Heart left ventricle (tissue), 16 donors: ENCODE measurements around the gene SNX24. TPM values are rescaled to one million over a fixed set of nuclear protein-coding genes. Genes with fewer than 3 reads are reported as not detected.
"Not testable (repeated sequence)": the region's sequence is repeated elsewhere in the genome, so short reads cannot be mapped to it uniquely, and the experiment has no call there.

Experiments
- ATAC-seq, 4 donors: fragments of 200-7000 bp; cut with Tn5 transposase; one replicate each; pipeline ENCODE4 v1.9.1; 2020 to 2022; ENCODE audit warnings: moderate library complexity in 4 of 4, mild to moderate bottlenecking in 3 of 4, moderate number of reproducible peaks in 1 of 4
- DNase-seq, 5 donors: peaks; one replicate each; pipeline ENCODE4 v3.0.0-alpha.2; 2020
- H3K27ac ChIP-seq, 12 donors: fragments of 200-600 bp; sonication (generic) in 4 of 12; one replicate each; pipeline versions ENCODE4 v1.5.0 to v1.8.0; 2016 to 2022; ENCODE audit warnings: mild to moderate bottlenecking in 2 of 12
- H3K27me3 ChIP-seq, 9 donors: fragments of 200-600 bp; sonication (generic) in 2 of 9; one replicate each; pipeline versions ENCODE4 v1.5.1 to v1.8.0; 2016 to 2022; ENCODE audit warnings: mild to moderate bottlenecking in 3 of 9
- H3K36me3 ChIP-seq, 9 donors: fragments of 200-600 bp; sonication (generic) in 2 of 9; one replicate each; pipeline versions ENCODE4 v1.5.0 to v1.8.0; 2018 to 2022; ENCODE audit warnings: mild to moderate bottlenecking in 2 of 9
- H3K4me1 ChIP-seq, 12 donors: fragments of 200-600 bp; sonication (generic) in 4 of 12; one replicate each; pipeline versions ENCODE4 v1.5.0 to v1.8.0; 2016 to 2022; ENCODE audit warnings: mild to moderate bottlenecking in 3 of 12
- H3K4me3 ChIP-seq, 12 donors: fragments of 200-600 bp; sonication (generic) in 4 of 12; one replicate each; pipeline versions ENCODE4 v1.5.0 to v1.8.0; 2017 to 2022; ENCODE audit warnings: mild to moderate bottlenecking in 9 of 12, moderate library complexity in 4 of 12
- H3K9me3 ChIP-seq, 12 donors: fragments of 200-600 bp; sonication (generic) in 4 of 12; one replicate each; pipeline versions ENCODE4 v1.5.0 to v1.8.0; 2016 to 2022; ENCODE audit warnings: mild to moderate bottlenecking in 1 of 12
- POLR2A ChIP-seq, 2 donors: fragments of 450-650 bp; IDR thresholded peaks; one replicate each; pipeline ENCODE4 v1.6.1; 2017; ENCODE audit warnings: antibody characterized with exemption in 2 of 2, mild to moderate bottlenecking in 2 of 2, moderate library complexity in 2 of 2
- WGBS, 4 donors: extraction: QIAGEN DNeasy Blood & Tissue Kit in 2 of 4; methylation state at CpG; one replicate each; pipeline versions ENCODE4 v1.1.5 to v1.1.7; 2013 to 2018; 5-methylcytosine and 5-hydroxymethylcytosine counted together
- intact Hi-C, 10 donors: fragments of 100-400 bp; cut with DNase I; formaldehyde crosslinking; loops; one replicate each; pipeline versions ENCODE4 v1.11.1 to v1.14.2; 2022
- polyA plus RNA-seq, 2 donors: library from polyadenylated mRNA; stranded (reverse); fragments of 200-250 nt; gene quantifications; one replicate each; pipeline ENCODE4 v1.2.3, GENCODE V29; 2013
- total RNA-seq, 9 donors: library from RNA; depleted of rRNA in 2 of 9; stranded (reverse); fragments of >200 nt in 2 of 9; fragmentation: NEBNext Ultra II Directional in 3 of 9; extraction: Animal tissue kit (Norgen Biotek cat#: 25700) in 3 of 9; gene quantifications; one replicate each; pipeline versions ENCODE4 v1.1.0 to v1.2.4, GENCODE V29; 2016 to 2023
- TF ChIP-seq, protein P1 (sequence below), 12 donors: fragments of 200-600 bp; sonication (generic) in 4 of 12; IDR thresholded peaks; one replicate each; pipeline versions ENCODE4 v1.5.0 to v1.8.0; 2018 to 2022; ENCODE audit warnings: antibody characterized with exemption in 12 of 12, mild to moderate bottlenecking in 5 of 12
- donor health status: ischemic (EF 13 %, LVEDD 7.1; RV severe dilation, severe dysfunction).
- donor health status: healthy with polysubstance abuse.
- donor health status: DM: no; HTN: yes; CAD: no.
- donor health status: DM: no; HTN: no; CAD: no.
- donor health status: ischemic (EF 25% LVEDD 6.9; RV normal size, moderate dysfunction).
- donor health status: ischemic (EF 25% LVEDD 5.7; RV mildly dilated, moderate dysfunction).
- donor health status: healthy.
- donor health status: DM: yes; HTN: yes; CAD: no.
- donor health status: ischemic (EF 35%, LVEDD 5.7; RV mildly dilated, moderate dysfunction).
- donor health status: nonischemic (EF 11% LVEDD 7.7; RV severe dilation, severe dysfunction).
- donor health status: DM: yes; HTN: yes; CAD: no.
- donor health status: PGD.
- donor health status: ischemic (EF 29% LVEDD 5.4; RV normal size, mild dysfunction).
- donor health status: nonischemic (EF 23%, LVEDD 6.1; RV moderate dilation, normal function).

The SNX24 gene
- total and polyA plus RNA-seq, 11 donors = 10.0 to 21.2 (median 14.8) TPM

DNA sequence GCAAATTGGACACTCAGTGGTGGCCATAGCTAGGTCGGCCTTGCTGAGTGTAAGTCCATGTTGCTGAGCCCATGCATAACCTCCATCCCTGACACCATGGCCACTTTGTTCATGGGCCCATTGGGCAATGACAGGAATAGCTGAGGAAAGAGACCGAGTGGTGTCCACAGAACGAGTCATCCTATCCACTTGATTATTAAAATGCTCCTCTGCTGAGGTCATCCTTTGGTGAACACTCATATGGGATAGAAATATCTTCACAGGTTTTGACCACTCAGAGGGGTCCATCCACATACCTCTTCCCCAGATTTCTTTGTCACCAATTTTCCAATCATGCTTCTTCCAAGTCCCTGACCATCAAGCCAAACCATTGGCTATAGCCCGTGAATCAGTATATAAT lies 127.5 kb downstream of the SNX24 start:
- intact Hi-C loops = no loop called here

DNA sequence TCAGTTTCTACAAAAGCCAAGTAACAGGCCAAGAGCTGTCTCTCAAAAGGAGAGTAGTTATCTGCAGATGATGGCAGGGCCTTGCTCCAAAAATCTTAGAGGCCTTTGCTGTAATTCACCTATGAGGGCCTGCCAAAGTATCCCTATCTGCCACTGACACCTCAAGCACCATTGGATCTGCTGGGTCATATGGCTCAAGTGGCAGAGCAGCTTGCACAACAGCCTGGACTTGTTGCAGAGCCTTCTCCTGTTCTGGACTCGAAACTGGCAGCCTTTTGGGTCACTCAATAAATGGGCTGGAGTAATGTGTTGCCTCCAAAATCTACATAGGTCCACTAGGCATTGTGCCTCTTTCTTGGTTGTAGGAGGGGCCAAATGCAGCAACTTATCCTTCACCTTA lies 128.3 kb downstream of the SNX24 start:
- H3K9me3 ChIP-seq, H3K36me3 ChIP-seq, H3K4me3 ChIP-seq, H3K27ac ChIP-seq, H3K4me1 ChIP-seq, intact Hi-C loops, ATAC-seq, H3K27me3 ChIP-seq, DNase-seq: not testable (repeated sequence)
- 80 to 100% (median 96%) methylated on average over 1 of the region's 1 CpG for WGBS, 4 donors

More for the DNA sequence above, 127.5 kb downstream of the SNX24 start:
- 93 to 100% (median 97%) methylated on average over 4 of the region's 4 CpGs for WGBS, 4 donors
- ATAC-seq (no peak), DNase-seq (no peak)
- Histone ChIP-seq H3K4me1 (no peaks in the 10 kb centered on the region), H3K9me3 (no peaks in the 10 kb centered on the region), H3K36me3 (no peaks in the 10 kb centered on the region), H3K27me3 (no peaks in the 10 kb centered on the region), H3K4me3 (no peak overlapping the region), H3K27ac (no peak overlapping the region)
- TF ChIP-seq, protein P1, sequence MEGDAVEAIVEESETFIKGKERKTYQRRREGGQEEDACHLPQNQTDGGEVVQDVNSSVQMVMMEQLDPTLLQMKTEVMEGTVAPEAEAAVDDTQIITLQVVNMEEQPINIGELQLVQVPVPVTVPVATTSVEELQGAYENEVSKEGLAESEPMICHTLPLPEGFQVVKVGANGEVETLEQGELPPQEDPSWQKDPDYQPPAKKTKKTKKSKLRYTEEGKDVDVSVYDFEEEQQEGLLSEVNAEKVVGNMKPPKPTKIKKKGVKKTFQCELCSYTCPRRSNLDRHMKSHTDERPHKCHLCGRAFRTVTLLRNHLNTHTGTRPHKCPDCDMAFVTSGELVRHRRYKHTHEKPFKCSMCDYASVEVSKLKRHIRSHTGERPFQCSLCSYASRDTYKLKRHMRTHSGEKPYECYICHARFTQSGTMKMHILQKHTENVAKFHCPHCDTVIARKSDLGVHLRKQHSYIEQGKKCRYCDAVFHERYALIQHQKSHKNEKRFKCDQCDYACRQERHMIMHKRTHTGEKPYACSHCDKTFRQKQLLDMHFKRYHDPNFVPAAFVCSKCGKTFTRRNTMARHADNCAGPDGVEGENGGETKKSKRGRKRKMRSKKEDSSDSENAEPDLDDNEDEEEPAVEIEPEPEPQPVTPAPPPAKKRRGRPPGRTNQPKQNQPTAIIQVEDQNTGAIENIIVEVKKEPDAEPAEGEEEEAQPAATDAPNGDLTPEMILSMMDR (IDR thresholded peaks at IDR 0.05) = no peak
- TF ChIP-seq POLR2A (IDR thresholded peaks at IDR 0.05) = no peak

DNA sequence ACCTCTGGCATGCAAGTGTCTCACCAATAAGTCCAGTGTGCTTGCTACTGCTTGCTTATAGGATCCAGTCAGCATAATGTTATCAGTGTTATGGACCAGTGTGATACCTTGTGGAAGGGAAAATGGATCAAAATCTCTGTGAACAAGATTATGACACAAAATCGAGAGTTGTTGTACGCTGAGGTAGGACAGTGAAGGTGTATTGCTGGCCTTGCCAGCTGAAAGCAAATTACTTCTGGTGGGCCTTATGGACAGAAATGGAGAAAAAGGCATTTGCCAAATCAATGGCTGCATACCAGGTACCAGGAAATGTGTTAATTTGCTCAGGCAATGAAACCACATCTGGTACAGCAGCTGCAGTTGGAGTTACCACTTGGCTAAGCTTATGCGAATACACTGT lies 128.8 kb downstream of the SNX24 start:
- H3K36me3 ChIP-seq, H3K9me3 ChIP-seq, ATAC-seq, H3K27me3 ChIP-seq, H3K4me3 ChIP-seq, intact Hi-C loops, DNase-seq, H3K27ac ChIP-seq, H3K4me1 ChIP-seq: not testable (repeated sequence)
- WGBS, 4 donors = 98 to 100% (median 98%) methylated on average over 3 of the region's 3 CpGs

DNA sequence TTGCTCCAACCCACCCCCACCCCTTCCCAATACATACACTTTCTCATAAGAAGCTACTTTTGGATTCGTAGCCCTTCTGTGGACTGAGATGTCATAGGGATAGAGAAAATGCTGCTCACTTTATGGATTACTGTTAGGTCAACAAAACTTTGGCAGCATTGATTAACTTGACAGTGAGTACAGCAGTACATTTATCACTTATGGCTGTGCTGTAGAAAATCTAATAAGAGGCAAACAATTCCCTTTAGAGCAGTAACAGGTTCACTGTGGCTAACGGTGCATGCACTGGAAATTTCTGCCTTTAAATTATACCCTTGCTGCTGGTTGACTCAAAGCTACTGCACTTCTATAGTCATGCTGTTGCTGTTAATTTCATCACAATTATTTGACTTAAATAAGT lies 131.9 kb downstream of the SNX24 start:
- Histone ChIP-seq H3K36me3 (no peaks in the 10 kb centered on the region), H3K9me3 (no peaks in the 10 kb centered on the region), H3K4me1 (no peaks in the 10 kb centered on the region), H3K27me3 (no peaks in the 10 kb centered on the region), H3K4me3 (no peak overlapping the region), H3K27ac (no peak overlapping the region)
- intact Hi-C loops = no loop called here
- WGBS, 4 donors = 92 to 93% (median 93%) methylated on average over 2 of the region's 2 CpGs
- TF ChIP-seq POLR2A (IDR thresholded peaks at IDR 0.05) = no peak
- TF ChIP-seq, protein P1 (IDR thresholded peaks at IDR 0.05) = no peak
- ATAC-seq = no peak
- no peak for DNase-seq

DNA sequence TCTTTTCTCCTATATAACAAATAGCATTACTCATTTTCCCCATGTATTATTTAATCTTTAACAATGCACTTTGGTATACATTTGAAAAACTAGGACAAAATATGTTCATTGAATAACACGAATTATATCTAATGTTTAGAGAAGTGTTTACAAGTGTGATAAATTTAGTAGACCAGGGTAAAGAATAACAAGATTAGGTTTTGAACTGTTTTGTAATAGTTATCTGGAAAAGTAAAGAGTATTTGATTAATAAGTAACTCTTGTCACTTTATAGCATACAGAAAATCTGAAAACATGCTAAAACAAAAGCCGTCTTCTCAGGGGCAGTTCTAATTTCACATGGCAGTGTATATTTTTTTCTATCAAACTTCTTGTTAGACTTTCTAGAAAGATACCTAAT lies 132.7 kb downstream of the SNX24 start:
- Histone ChIP-seq H3K4me1 (no peaks in the 10 kb centered on the region), H3K27me3 (no peaks in the 10 kb centered on the region), H3K36me3 (no peaks in the 10 kb centered on the region), H3K9me3 (no peaks in the 10 kb centered on the region), H3K27ac (no peak overlapping the region), H3K4me3 (no peak overlapping the region)
- TF ChIP-seq, protein P1 (IDR thresholded peaks at IDR 0.05) = no peak
- no peak for TF ChIP-seq POLR2A (IDR thresholded peaks at IDR 0.05)
- DNase-seq (no peak), ATAC-seq (no peak)
- WGBS, 4 donors = 87 to 91% (median 88%) methylated on average over 2 of the region's 2 CpGs
- intact Hi-C loops = no loop called here
